DND-41 (cell line): Measurements from ENCODE around the gene CHERP.

ENCODE experiments used
- ATAC-seq: fragments of 200-7000 bp; cut with Tn5 transposase; 3 replicates; pipeline ENCODE4 v1.9.1; 2021; ENCODE audit warnings: low read depth; ENCODE audit not compliant: insufficient read depth
- DNase-seq: peaks from one replicate; pipeline ENCODE4 v3.0.0-alpha.2; 2020
- H2AFZ ChIP-seq: 2 replicates; pipeline ENCODE4 v1.6.0; 2012; ENCODE audit warnings: low read depth, low read length
- H3K27ac ChIP-seq: 2 replicates; pipeline ENCODE4 v1.5.1; 2012; ENCODE audit warnings: low read length, inconsistent platforms
- H3K27me3 ChIP-seq: fragments of 200-600 bp; sonication (generic); 2 replicates; pipeline ENCODE4 v1.6.0; 2012; ENCODE audit warnings: low read length, mild to moderate bottlenecking, inconsistent platforms; ENCODE audit not compliant: insufficient read depth, poor library complexity
- H3K36me3 ChIP-seq: 2 replicates; pipeline ENCODE4 v1.5.1; 2012; ENCODE audit warnings: low read length, inconsistent platforms; ENCODE audit not compliant: insufficient read depth
- H3K4me1 ChIP-seq: 2 replicates; pipeline ENCODE4 v1.5.1; 2012; ENCODE audit warnings: mild to moderate bottlenecking, low read length; ENCODE audit not compliant: insufficient read depth
- H3K4me2 ChIP-seq: 2 replicates; pipeline ENCODE4 v1.6.0; 2012; ENCODE audit warnings: mild to moderate bottlenecking, moderate library complexity, low read length, inconsistent platforms; ENCODE audit not compliant: insufficient read depth
- H3K4me3 ChIP-seq, 2 experiments: fragments of 200-600 bp in 1 of 2; shearing (Covaris generic) in 1 of 2; 2 replicates each; pipeline ENCODE4 v1.5.1; 2012 to 2016; ENCODE audit warnings: inconsistent platforms in 2 of 2, low read length in 2 of 2, mild to moderate bottlenecking in 2 of 2, low read depth in 1 of 2, moderate library complexity in 1 of 2
- H3K79me2 ChIP-seq: 2 replicates; pipeline ENCODE4 v1.6.0; 2012; ENCODE audit warnings: low read length, inconsistent platforms; ENCODE audit not compliant: insufficient read depth
- H3K9ac ChIP-seq: 2 replicates; pipeline ENCODE4 v1.6.0; 2012; ENCODE audit warnings: low read depth, mild to moderate bottlenecking, inconsistent platforms, low read length, moderate library complexity
- H3K9me3 ChIP-seq: 2 replicates; pipeline ENCODE4 v1.5.1; 2012; ENCODE audit warnings: low read length, moderate library complexity, mild to moderate bottlenecking, inconsistent platforms; ENCODE audit not compliant: insufficient read depth, severe bottlenecking
- H4K20me1 ChIP-seq: 2 replicates; pipeline ENCODE4 v1.6.0; 2012; ENCODE audit warnings: low read length; ENCODE audit not compliant: insufficient read depth
- EZH2 ChIP-seq: IDR thresholded peaks from 3 replicates; pipeline ENCODE4 v1.6.1; 2012; ENCODE audit warnings: borderline replicate concordance, low read depth, mild to moderate bottlenecking, moderate library complexity, low read length, inconsistent platforms; ENCODE audit not compliant: severe bottlenecking
- TF ChIP-seq, protein P1 (sequence below): IDR thresholded peaks from 2 replicates; pipeline ENCODE4 v1.5.1; 2012; ENCODE audit warnings: borderline replicate concordance, low read length, moderate library complexity, mild to moderate bottlenecking; ENCODE audit not compliant: poor library complexity, severe bottlenecking; ENCODE audit errors: extremely low read depth

The CHERP gene

DNA sequence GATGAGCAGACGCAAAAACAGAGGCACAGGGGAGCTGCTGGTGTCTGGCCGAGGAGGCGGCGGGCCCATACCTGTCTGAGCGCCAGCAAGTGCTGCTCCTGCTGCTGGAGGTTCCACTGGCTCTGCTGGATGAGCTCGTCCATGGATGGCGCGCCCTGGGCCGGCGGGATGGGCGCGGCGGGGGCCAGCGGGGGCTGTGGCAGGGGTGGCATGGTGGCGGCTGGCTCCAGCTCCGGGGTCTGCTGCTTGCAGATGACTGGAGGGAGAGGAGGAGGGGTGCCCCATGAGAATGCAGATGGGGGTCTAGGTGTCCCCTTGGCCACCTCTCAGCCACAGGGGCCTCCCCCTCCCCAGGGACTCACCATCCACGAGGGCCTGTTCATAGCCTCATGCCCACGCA, 6.9 kb downstream of the CHERP start:
- no peak for TF ChIP-seq EZH2
- TF ChIP-seq, protein P1, sequence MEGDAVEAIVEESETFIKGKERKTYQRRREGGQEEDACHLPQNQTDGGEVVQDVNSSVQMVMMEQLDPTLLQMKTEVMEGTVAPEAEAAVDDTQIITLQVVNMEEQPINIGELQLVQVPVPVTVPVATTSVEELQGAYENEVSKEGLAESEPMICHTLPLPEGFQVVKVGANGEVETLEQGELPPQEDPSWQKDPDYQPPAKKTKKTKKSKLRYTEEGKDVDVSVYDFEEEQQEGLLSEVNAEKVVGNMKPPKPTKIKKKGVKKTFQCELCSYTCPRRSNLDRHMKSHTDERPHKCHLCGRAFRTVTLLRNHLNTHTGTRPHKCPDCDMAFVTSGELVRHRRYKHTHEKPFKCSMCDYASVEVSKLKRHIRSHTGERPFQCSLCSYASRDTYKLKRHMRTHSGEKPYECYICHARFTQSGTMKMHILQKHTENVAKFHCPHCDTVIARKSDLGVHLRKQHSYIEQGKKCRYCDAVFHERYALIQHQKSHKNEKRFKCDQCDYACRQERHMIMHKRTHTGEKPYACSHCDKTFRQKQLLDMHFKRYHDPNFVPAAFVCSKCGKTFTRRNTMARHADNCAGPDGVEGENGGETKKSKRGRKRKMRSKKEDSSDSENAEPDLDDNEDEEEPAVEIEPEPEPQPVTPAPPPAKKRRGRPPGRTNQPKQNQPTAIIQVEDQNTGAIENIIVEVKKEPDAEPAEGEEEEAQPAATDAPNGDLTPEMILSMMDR, result no peak
- H3K27ac ChIP-seq, result no peak overlapping the region
- H3K4me2 ChIP-seq, result no peak overlapping the region
- H2AFZ ChIP-seq, result no peak overlapping the region
- no peaks in the 10 kb centered on the region for H3K9me3 ChIP-seq
- no peak overlapping the region for H3K9ac ChIP-seq
- ATAC-seq (no peak), DNase-seq (no peak)
- H3K27me3 ChIP-seq, result no peaks in the 10 kb centered on the region
- H4K20me1 ChIP-seq, result peaks cover 86% of the 10 kb centered on the region
- peaks cover 94% of the 10 kb centered on the region for H3K36me3 ChIP-seq
- no peak overlapping the region for H3K4me3 ChIP-seq
- H3K79me2 ChIP-seq, result peaks cover 62% of the 10 kb centered on the region
- H3K4me1 ChIP-seq, result peaks cover 18% of the 10 kb centered on the region

DNA sequence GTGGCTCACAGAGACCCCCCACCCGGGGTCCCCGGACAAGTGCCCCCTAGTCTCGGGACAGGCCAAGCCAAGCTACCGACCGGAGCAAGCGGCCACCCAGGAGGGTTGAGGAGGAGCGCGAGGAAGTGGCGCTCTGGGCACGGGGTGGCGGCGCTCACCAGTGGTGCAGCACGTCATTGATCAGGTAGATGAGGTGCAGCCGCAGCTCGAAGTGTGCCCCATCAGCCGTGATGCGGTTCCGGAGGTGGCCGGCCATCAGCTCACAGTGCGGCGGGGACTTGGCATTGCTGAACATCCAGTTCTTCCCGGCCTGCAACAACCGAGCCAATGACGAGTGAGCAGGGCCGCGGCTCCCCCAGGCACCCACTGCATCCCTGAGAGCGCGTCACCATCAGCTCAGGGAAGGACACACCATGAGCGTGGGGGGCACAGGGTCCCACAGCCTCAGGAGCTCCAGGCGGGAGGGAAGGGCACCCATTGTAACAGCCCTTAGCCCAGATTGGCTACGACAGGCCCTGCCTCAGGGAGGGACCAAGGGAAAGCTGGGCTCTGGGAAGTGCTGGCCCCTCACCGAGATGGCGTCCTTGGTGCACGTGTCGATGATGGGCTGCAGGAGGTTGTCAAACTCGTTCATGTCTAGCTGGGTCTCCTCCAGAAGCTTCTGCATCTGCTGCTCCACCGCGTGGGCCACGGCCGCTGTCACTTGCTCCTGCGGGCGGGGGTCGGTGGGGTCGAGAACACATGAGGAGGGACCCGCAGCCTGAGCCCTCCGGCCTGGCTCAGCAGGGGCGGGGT, 9.6 kb downstream of the CHERP start:
- Histone ChIP-seq H4K20me1 (peaks cover 79% of the 10 kb centered on the region), H3K79me2 (peaks cover 43% of the 10 kb centered on the region)

DNA sequence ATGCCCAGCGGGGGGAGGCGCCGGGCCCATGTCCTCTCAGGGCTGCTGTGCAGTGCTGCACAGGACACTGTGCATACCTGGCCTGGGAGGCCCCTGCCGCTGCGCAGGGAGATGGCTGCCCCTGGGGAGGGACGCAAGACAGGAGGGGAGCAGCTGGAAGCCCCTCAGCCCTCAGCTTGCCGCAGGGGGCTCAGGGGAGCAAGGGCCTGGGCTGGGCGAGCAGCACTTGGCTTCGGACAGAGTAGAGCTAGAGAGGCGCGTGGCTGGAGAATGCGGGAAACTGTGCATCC, 10.9 kb downstream of the CHERP start:
- ATAC-seq, result no peak
- no peaks in the 10 kb centered on the region for H3K27me3 ChIP-seq
- no peak overlapping the region for H3K4me3 ChIP-seq
- peaks cover 78% of the 10 kb centered on the region for H4K20me1 ChIP-seq
- H3K4me2 ChIP-seq, result no peak overlapping the region
- no peak overlapping the region for H2AFZ ChIP-seq
- H3K79me2 ChIP-seq, result peaks cover 37% of the 10 kb centered on the region
- no peaks in the 10 kb centered on the region for H3K4me1 ChIP-seq
- no peak overlapping the region for H3K27ac ChIP-seq
- H3K9ac ChIP-seq, result no peak overlapping the region
- peaks cover 100% of the 10 kb centered on the region for H3K36me3 ChIP-seq
- no peak for DNase-seq
- TF ChIP-seq, protein P1, result no peak
- no peak for TF ChIP-seq EZH2
- no peaks in the 10 kb centered on the region for H3K9me3 ChIP-seq

More for the DNA sequence above, 9.6 kb downstream of the CHERP start:
- Histone ChIP-seq H3K9ac (no peak overlapping the region), H3K4me1 (peaks cover 6% of the 10 kb centered on the region; the same call in 1 of the 2 replicates), H3K27me3 (no peaks in the 10 kb centered on the region), H2AFZ (no peak overlapping the region), H3K9me3 (no peaks in the 10 kb centered on the region), H3K4me2 (no peak overlapping the region), H3K36me3 (peaks cover 99% of the 10 kb centered on the region), H3K4me3 (no peak overlapping the region), H3K27ac (no peak overlapping the region)
- ATAC-seq, result no peak
- TF ChIP-seq, protein P1, result no peak
- TF ChIP-seq EZH2, result no peak
- DNase-seq, result no peak
